ENCODE data around the gene JMJD1C.
"Not testable (repeated sequence)": the region's sequence is repeated elsewhere in the genome, so short reads cannot be mapped to it uniquely, and the experiment has no call there.

The JMJD1C gene

GRCh38 chr10:63256009-63256773, 209.6 kb downstream of the JMJD1C start:
- DNase-seq (ENCODE audit: low read depth), result no peak

GRCh38 chr10:63255316-63255715, 210.5 kb downstream of the JMJD1C start:
- DNase-seq (ENCODE audit: low read depth), result no peak

GRCh38 chr10:63253040-63253439, 212.7 kb downstream of the JMJD1C start:
- no peak for DNase-seq (ENCODE audit: low read depth)

GRCh38 chr10:63252095-63252762, 213.5 kb downstream of the JMJD1C start:
- DNase-seq (ENCODE audit: low read depth), result no peak

- no peak for DNase-seq (ENCODE audit: low read depth)
Observed at GRCh38 chr10:63250032-63250431, 215.7 kb downstream of the JMJD1C start.

- DNase-seq (ENCODE audit: low read depth), result no peak
Observed at GRCh38 chr10:63247771-63248170, 218.0 kb downstream of the JMJD1C start.

- no peak for DNase-seq (ENCODE audit: low read depth)
Observed at GRCh38 chr10:63246356-63246755, 219.4 kb downstream of the JMJD1C start.

GRCh38 chr10:63241841-63242281, 223.9 kb downstream of the JMJD1C start:
- no peak for DNase-seq (ENCODE audit: low read depth)

- DNase-seq (ENCODE audit: low read depth), result no peak
Observed at GRCh38 chr10:63240807-63241206, 225.0 kb downstream of the JMJD1C start.

GRCh38 chr10:63238501-63238900, 227.3 kb downstream of the JMJD1C start:
- DNase-seq (ENCODE audit: low read depth), result no peak

GRCh38 chr10:63237396-63237795, 228.4 kb downstream of the JMJD1C start:
- DNase-seq (ENCODE audit: low read depth), result no peak

- DNase-seq (ENCODE audit: low read depth), result no peak
Observed at GRCh38 chr10:63236113-63236935, 229.5 kb downstream of the JMJD1C start.

- not testable (repeated sequence) for DNase-seq (ENCODE audit: low read depth)
Observed at GRCh38 chr10:63235136-63235535, 230.6 kb downstream of the JMJD1C start.

GRCh38 chr10:63229161-63229560, 236.6 kb downstream of the JMJD1C start:
- DNase-seq (ENCODE audit: low read depth), result no peak

GRCh38 chr10:63228237-63228636, 237.5 kb downstream of the JMJD1C start:
- no peak for DNase-seq (ENCODE audit: low read depth)

- DNase-seq (ENCODE audit: low read depth), result no peak
Observed at GRCh38 chr10:63227207-63227895, 238.4 kb downstream of the JMJD1C start.

- no peak for DNase-seq (ENCODE audit: low read depth)
Observed at GRCh38 chr10:63224241-63224640, 241.5 kb downstream of the JMJD1C start.

GRCh38 chr10:63221950-63222349, 243.8 kb downstream of the JMJD1C start:
- DNase-seq (ENCODE audit: low read depth), result no peak

- DNase-seq (ENCODE audit: low read depth), result no peak
Observed at GRCh38 chr10:63219749-63220148, 246.0 kb downstream of the JMJD1C start.

- DNase-seq (ENCODE audit: low read depth), result no peak
Observed at GRCh38 chr10:63217120-63217605, 248.6 kb downstream of the JMJD1C start.

GRCh38 chr10:63214571-63214970, 251.2 kb downstream of the JMJD1C start:
- DNase-seq (ENCODE audit: low read depth), result no peak

- DNase-seq (ENCODE audit: low read depth), result no peak
Observed at GRCh38 chr10:63213489-63213888, 252.3 kb downstream of the JMJD1C start.
